Stimulated activated naive CD8-positive, alpha-beta T cell treated with anti-CD3 and anti-CD28 coated beads, Interleukin-15, Interleukin-2, amounts not matched to agents 100 ng/mL and 50 ng/mL, for 24 hours (primary cell): ENCODE measurements around the gene PRRC2B.
A peak's percentile ranks its signal among the peaks of the same experiment; 100 is the strongest.
"Not testable (repeated sequence)": the region's sequence is repeated elsewhere in the genome, so short reads cannot be mapped to it uniquely, and the experiment has no call there.

ENCODE experiments used
- H3K27ac Mint-ChIP-seq: one replicate; pipeline ENCODE4 v1.8.0; 2021; ENCODE audit warnings: mild to moderate bottlenecking, mixed read lengths
- H3K27me3 Mint-ChIP-seq: one replicate; pipeline ENCODE4 v1.8.0; 2021; ENCODE audit warnings: mixed read lengths
- H3K36me3 Mint-ChIP-seq: one replicate; pipeline ENCODE4 v1.8.0; 2021; ENCODE audit warnings: low read depth, mixed read lengths
- H3K4me1 Mint-ChIP-seq: one replicate; pipeline ENCODE4 v1.8.0; 2021; ENCODE audit warnings: low read depth, mixed read lengths
- H3K4me3 Mint-ChIP-seq: one replicate; pipeline ENCODE4 v1.8.0; 2021; ENCODE audit warnings: mild to moderate bottlenecking, mixed read lengths
- H3K9me3 Mint-ChIP-seq: one replicate; pipeline ENCODE4 v1.8.0; 2021; ENCODE audit warnings: mixed read lengths

PRRC2B gene

GRCh38 chr9:131393622-131394463 is at the start of gene PRRC2B:
Gene PRRC2B (plus strand): TSS chr9:131394086. CDS start chr9:131430145, 36,059 bp downstream.
- H3K27ac Mint-ChIP-seq, result peak within 1 kb of the TSS; percentile 95
- H3K4me1 Mint-ChIP-seq, result peaks cover 48% of the 10 kb centered on the region
- no peaks in the 10 kb centered on the region for H3K9me3 Mint-ChIP-seq
- H3K4me3 Mint-ChIP-seq, result peak within 1 kb of the TSS; percentile 89
- peaks cover 21% of the 10 kb centered on the region for H3K36me3 Mint-ChIP-seq
- H3K27me3 Mint-ChIP-seq, result no peaks in the 10 kb centered on the region

DNA sequence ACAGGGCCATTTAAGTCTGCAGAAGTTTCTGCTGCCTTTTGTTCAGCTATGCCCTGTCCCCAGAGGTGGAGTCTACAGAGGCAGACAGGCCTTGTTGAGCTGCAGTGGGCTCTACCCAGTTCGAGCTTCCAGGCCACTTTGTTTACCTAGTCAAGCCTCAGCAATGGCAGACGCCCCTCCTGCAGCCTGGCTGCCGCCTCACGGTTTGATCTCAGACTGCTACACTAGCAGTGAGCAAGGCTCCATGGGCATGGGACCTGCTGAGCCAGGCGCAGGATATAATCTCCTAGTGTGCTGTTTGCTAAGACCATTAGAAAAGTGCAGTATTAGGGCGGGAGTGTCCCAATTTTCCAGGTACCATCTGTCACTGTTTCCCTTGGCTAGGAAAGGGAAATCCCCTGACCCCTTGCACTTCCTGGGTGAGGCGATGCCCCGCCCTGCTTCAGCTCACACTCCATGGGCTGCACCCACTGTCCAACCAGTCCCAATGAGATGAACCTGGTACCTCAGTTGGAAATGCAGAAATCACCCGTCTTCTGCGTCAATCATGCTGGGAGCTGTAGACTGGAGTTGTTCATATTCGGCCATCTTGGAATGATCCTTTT is 48.9 kb upstream of the PRRC2B start:
- H3K9me3 Mint-ChIP-seq, H3K4me1 Mint-ChIP-seq, H3K4me3 Mint-ChIP-seq, H3K36me3 Mint-ChIP-seq, H3K27ac Mint-ChIP-seq, H3K27me3 Mint-ChIP-seq: not testable (repeated sequence)

DNA sequence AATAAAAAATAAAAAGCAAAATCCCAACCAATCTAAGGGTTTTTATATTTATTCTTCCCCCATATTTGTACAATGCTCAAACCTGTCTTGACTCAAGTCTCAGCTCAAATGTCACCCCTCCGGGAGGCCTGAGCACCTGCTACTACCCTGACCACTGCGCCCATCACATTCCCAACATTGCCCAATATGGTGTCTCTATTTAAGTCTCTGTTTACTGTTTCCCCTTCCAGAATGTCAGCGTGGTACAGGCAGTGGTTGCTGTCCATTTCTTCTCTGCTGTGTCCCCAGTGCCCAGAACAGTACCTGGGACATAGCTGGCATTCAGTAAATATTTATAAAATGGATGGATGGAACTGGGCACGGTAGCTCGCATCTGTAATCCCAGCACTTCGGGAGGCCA is 47.3 kb upstream of the PRRC2B start:
- H3K4me1 Mint-ChIP-seq, result peaks cover 8% of the 10 kb centered on the region
- no peaks in the 10 kb centered on the region for H3K9me3 Mint-ChIP-seq
- H3K27ac Mint-ChIP-seq, result no peak overlapping the region
- H3K27me3 Mint-ChIP-seq, result no peaks in the 10 kb centered on the region
- no peaks in the 10 kb centered on the region for H3K36me3 Mint-ChIP-seq
- no peak overlapping the region for H3K4me3 Mint-ChIP-seq

DNA sequence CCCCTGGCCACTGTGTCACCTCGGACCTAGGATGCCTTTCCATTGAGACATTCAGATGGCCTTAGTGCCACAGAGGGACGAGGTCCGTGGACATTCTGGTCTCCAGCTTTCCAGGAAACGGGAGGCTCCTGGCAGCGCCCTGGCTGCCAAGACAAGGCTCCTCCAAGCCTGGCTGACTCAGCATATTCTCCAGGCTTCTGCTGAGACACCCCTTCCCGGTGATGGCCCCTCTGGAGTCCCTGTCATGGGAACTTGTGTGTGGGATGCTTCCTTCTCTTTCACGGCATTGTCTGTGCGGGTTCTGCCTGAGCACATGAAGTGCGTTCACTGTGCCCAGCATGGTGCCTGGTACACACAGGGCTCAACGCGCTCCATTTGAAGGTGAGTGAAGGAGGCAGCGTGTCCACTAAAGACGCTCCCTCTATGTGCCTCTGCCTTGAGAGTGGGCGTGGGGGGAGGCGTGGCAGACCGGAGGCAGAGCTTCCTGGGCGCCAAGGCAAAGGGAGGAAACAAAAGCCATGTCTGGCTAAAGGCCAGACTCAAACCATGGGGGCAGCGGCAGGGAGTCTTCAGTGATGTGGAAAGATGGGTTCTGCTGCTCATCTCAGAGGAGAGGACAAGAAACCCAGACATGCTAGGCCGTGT is 46.4 kb upstream of the PRRC2B start:
- H3K4me1 Mint-ChIP-seq, result peaks cover 8% of the 10 kb centered on the region
- H3K4me3 Mint-ChIP-seq, result no peak overlapping the region
- H3K27me3 Mint-ChIP-seq, result no peaks in the 10 kb centered on the region
- H3K9me3 Mint-ChIP-seq, result no peaks in the 10 kb centered on the region
- no peaks in the 10 kb centered on the region for H3K36me3 Mint-ChIP-seq
- no peak overlapping the region for H3K27ac Mint-ChIP-seq

- peaks cover 8% of the 10 kb centered on the region for H3K4me1 Mint-ChIP-seq
- H3K9me3 Mint-ChIP-seq, result no peaks in the 10 kb centered on the region
- H3K27ac Mint-ChIP-seq, result no peak overlapping the region
- no peaks in the 10 kb centered on the region for H3K36me3 Mint-ChIP-seq
- no peaks in the 10 kb centered on the region for H3K27me3 Mint-ChIP-seq
- H3K4me3 Mint-ChIP-seq, result no peak overlapping the region
These were observed 45.0 kb upstream of the PRRC2B start for GRCh38 chr9:131348631-131349521.

DNA sequence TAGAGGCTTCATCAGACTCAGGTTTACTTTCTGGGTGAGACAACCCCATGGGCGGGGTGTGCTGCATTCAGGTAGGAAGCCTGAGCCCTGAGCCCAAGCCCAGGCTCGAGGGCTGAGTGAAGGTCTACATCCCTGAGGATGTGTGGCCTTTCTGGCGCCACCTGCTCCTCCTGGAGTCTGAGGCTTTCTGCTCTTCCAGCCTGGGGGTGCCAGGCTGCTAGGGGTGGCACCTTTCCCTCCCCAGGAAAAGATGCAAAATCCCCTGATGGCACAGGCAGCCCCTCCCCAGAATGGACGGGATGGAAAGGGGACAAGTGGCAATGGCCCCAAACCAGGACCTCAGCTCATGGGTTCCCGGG is 44.4 kb upstream of the PRRC2B start:
- H3K36me3 Mint-ChIP-seq, result no peaks in the 10 kb centered on the region
- H3K4me1 Mint-ChIP-seq, result peaks cover 8% of the 10 kb centered on the region
- no peak overlapping the region for H3K27ac Mint-ChIP-seq
- H3K9me3 Mint-ChIP-seq, result no peaks in the 10 kb centered on the region
- no peaks in the 10 kb centered on the region for H3K27me3 Mint-ChIP-seq
- no peak overlapping the region for H3K4me3 Mint-ChIP-seq

- Mint-ChIP-seq H3K9me3 (no peaks in the 10 kb centered on the region), H3K27me3 (no peaks in the 10 kb centered on the region), H3K4me3 (no peak overlapping the region), H3K27ac (no peak overlapping the region), H3K4me1 (peaks cover 8% of the 10 kb centered on the region), H3K36me3 (no peaks in the 10 kb centered on the region)
These were observed 43.9 kb upstream of the PRRC2B start for GRCh38 chr9:131349881-131350563.

DNA sequence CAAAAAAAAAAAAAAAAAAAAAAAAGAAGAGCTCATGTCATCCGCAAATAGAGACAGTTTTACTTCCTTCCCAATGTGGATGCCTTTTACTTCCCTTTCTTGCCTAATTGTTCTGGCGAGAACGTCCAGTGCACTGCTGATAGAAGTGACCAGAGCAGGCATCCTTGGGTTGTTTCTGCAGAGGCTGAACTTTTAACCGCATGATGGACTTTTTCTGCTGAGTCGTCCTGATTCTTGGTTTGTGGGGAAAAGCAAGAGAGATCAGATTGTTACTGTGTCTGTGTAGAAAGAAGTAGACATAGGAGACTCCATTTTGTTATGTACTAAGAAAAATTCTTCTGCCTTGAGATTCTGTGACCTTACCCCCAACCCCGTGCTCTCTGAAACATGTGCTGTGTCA is 37.4 kb upstream of the PRRC2B start:
- H3K4me3 Mint-ChIP-seq, H3K27ac Mint-ChIP-seq, H3K27me3 Mint-ChIP-seq, H3K9me3 Mint-ChIP-seq, H3K36me3 Mint-ChIP-seq: not testable (repeated sequence)
- H3K4me1 Mint-ChIP-seq, result peaks cover 25% of the 10 kb centered on the region

DNA sequence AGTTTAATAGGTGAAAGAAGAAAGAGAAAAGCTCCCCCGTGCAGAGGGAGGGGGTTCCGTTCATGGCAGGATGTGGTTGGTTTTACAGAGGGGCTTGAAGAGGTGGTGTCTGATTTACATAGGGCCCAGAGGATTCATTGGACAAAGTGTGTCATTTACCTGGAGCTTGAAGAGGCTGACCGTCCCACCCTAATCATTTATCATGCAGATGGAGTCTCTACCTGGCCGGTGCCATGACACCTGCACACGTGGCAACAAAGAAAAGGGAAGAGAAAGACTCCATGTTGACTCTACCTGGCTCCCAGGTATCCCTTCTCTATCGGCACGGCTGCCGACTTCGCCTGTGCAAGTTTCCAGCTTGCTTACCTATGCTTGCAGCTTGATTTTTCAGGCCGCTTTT is 35.3 kb upstream of the PRRC2B start:
- peak overlapping the region; percentile 13 for H3K27ac Mint-ChIP-seq
- no peaks in the 10 kb centered on the region for H3K36me3 Mint-ChIP-seq
- H3K9me3 Mint-ChIP-seq, result no peaks in the 10 kb centered on the region
- no peaks in the 10 kb centered on the region for H3K27me3 Mint-ChIP-seq
- H3K4me1 Mint-ChIP-seq, result peaks cover 26% of the 10 kb centered on the region
- H3K4me3 Mint-ChIP-seq, result peak overlapping the region; percentile 6

DNA sequence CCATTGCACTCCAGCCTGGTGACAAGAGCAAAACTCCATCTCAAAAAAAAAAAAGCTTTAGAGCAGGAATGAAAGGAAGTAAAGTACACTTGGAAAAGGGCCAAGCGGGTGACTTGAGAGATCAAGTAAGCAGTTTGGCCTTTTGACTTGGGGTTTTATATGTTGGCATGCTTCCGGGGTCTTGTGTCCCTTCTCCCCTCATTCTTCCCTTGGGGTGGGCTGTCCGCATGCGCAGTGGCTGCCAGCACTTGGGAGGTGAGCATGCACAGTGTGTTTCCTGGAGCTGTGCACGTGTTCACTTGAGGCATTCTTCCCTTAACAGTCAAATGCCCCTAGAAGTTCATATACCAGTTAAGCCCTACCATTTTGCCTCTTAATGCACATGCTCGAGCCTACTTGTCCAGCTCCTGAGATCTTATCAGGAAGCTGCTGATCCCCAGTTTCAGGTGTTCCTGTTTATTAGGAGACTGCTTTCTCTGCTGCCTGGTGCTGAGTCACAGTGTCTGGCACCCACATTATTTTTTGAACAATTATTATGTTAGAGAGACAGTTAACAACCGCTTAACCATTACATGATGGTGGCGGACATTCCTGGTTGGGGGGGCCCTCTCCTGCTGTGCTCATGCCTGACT is 32.6 kb upstream of the PRRC2B start:
- Mint-ChIP-seq H3K4me3 (no peak overlapping the region), H3K27ac (peak overlapping the region; percentile 75), H3K27me3 (no peaks in the 10 kb centered on the region), H3K4me1 (peaks cover 26% of the 10 kb centered on the region), H3K9me3 (no peaks in the 10 kb centered on the region), H3K36me3 (no peaks in the 10 kb centered on the region)

DNA sequence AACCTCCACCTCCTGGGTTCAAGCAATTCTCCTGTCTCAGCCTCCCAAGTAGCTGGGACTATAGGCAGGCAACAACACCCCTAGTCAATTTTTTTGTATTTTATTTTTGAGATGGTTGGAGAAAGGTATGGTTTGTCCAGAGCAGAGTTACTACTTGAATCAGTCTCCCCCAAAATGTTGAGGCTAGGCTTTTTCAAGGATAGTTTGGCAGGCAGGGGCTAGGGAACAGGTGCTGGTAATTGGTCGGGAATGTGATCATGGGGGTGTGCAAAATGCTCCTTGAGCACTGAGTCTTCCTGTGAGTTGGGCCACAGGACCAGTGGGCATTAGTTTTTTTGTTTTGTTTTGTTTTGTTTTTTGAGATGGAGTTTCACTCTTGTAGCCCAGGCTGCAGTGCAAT is 28.3 kb upstream of the PRRC2B start:
- H3K36me3 Mint-ChIP-seq, result no peaks in the 10 kb centered on the region
- H3K27me3 Mint-ChIP-seq, result no peaks in the 10 kb centered on the region
- H3K4me1 Mint-ChIP-seq, result peaks cover 11% of the 10 kb centered on the region
- no peaks in the 10 kb centered on the region for H3K9me3 Mint-ChIP-seq
- H3K4me3 Mint-ChIP-seq, result no peak overlapping the region
- H3K27ac Mint-ChIP-seq, result no peak overlapping the region

DNA sequence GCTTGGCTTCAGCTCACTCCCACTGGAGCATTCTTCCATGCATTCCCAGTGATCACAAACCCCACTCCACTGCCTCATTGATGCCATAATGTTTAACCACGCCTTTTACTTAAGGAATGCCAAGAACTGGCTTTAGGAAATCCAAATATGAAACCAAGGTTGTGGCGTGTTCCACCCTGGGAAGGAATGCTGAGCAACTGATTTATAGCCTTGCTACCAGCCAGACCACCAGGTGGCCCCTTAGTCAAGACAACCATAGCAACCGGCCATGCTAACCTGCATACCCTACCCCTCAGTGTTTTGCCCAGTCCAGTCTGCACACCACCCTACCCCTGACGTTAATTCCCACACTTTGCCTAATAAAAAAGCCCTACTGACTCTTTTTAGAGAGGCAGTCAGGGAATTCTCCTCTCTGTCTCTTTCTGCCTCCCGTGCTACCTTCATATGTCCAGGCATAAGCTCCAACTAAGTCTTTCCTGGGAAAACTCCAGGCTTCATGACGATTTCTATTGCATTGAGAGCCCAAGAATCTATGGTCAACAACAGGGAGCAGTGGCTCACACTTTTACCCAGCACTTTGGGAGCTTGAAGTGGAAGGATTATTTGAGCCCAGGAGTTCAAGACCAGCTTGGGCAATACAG is 27.0 kb upstream of the PRRC2B start:
- H3K4me1 Mint-ChIP-seq, result peaks cover 2% of the 10 kb centered on the region
- no peak overlapping the region for H3K4me3 Mint-ChIP-seq
- no peaks in the 10 kb centered on the region for H3K9me3 Mint-ChIP-seq
- no peak overlapping the region for H3K27ac Mint-ChIP-seq
- no peaks in the 10 kb centered on the region for H3K27me3 Mint-ChIP-seq
- H3K36me3 Mint-ChIP-seq, result no peaks in the 10 kb centered on the region

- no peaks in the 10 kb centered on the region for H3K36me3 Mint-ChIP-seq
- no peaks in the 10 kb centered on the region for H3K9me3 Mint-ChIP-seq
- H3K27ac Mint-ChIP-seq, result no peak overlapping the region
- H3K4me1 Mint-ChIP-seq, result peaks cover 7% of the 10 kb centered on the region
- H3K27me3 Mint-ChIP-seq, result no peaks in the 10 kb centered on the region
- H3K4me3 Mint-ChIP-seq, result no peak overlapping the region
These were observed 26.4 kb upstream of the PRRC2B start for GRCh38 chr9:131367450-131367849.

DNA sequence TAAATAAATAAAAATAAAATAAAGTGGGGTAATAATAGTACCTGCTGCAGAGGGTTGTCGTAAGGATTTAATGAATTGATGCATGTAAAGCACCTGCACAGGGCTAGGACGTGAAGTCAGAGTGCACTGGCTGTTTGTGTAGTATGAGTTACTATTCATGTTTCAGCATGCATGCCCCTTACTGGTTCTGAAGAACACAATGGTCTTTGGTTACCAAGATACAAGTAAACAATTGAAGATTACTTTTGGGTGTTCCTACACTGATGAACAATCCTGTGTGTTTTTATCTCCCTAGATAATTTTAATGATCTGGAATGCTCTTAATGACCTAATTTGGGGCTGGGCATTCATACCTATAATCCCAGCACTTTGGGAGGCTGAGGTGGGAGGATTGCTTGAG is 23.2 kb upstream of the PRRC2B start:
- Mint-ChIP-seq H3K4me3 (no peak overlapping the region), H3K27ac (no peak overlapping the region), H3K36me3 (no peaks in the 10 kb centered on the region), H3K27me3 (no peaks in the 10 kb centered on the region), H3K9me3 (no peaks in the 10 kb centered on the region), H3K4me1 (peaks cover 13% of the 10 kb centered on the region)
